IMR-90 (cell line): ENCODE results near the gene EYS. TPM values are rescaled to one million over a fixed set of nuclear protein-coding genes. Genes with fewer than 3 reads are reported as not detected.

Source experiments
- ATAC-seq: fragments of 200-7000 bp; cut with Tn5 transposase; 2 replicates; pipeline ENCODE4 v1.9.1; 2020; ENCODE audit warnings: low read depth, mild to moderate bottlenecking, moderate library complexity
- BruUV-seq: library from RNA; stranded (reverse); fragments of 400-500 nt; replicated peaks from 2 replicates; lab custom pipeline; 2021; lab: Mats Ljungman, UMichigan
- CTCF ChIA-PET: fragments of 300-600 bp; formaldehyde crosslinking; extraction: SDS; loops from one replicate; lab custom pipeline; 2021; ENCODE audit warnings: antibody characterized with exemption; lab: Yijun Ruan, JAX
- POLR2A ChIA-PET: fragments of 300-600 bp; sonication (Branson Sonifier 250); formaldehyde crosslinking; loops from one replicate; lab custom pipeline; 2022; ENCODE audit warnings: antibody characterized with exemption; ENCODE audit not compliant: unreplicated experiment; lab: Charles Lee
- DNase-seq: peaks from one replicate; pipeline ENCODE4 v3.0.0; 2013
- H2AFZ ChIP-seq: replicated peaks from 2 replicates; pipeline ENCODE3; 2013; ENCODE audit warnings: low read length, mild to moderate bottlenecking; ENCODE audit not compliant: poor library complexity
- H2AK5ac ChIP-seq: 2 replicates; pipeline ENCODE4 v1.6.1; 2013; ENCODE audit warnings: low read depth, low read length, inconsistent platforms
- H2AK9ac ChIP-seq: replicated peaks from 2 replicates; pipeline ENCODE3; 2013; ENCODE audit warnings: mild to moderate bottlenecking, low read depth, low read length, moderate library complexity; ENCODE audit not compliant: poor library complexity
- H2BK120ac ChIP-seq: 2 replicates; pipeline ENCODE4 v1.6.1; 2013; ENCODE audit warnings: low read depth, low read length, inconsistent platforms
- H2BK15ac ChIP-seq: 3 replicates; pipeline ENCODE4 v1.6.1; 2013; ENCODE audit warnings: low read depth, low read length, inconsistent platforms
- H2BK20ac ChIP-seq: 2 replicates; pipeline ENCODE4 v1.6.1; 2013; ENCODE audit warnings: low read depth, mild to moderate bottlenecking, inconsistent platforms, low read length, moderate library complexity
- H2BK5ac ChIP-seq: 2 replicates; pipeline ENCODE4 v1.6.1; 2013; ENCODE audit warnings: mild to moderate bottlenecking, low read depth, low read length, inconsistent platforms; ENCODE audit not compliant: poor library complexity, severe bottlenecking
- H3K14ac ChIP-seq: replicated peaks from 2 replicates; pipeline ENCODE4 v1.6.1; 2013; ENCODE audit warnings: low read depth, low read length, inconsistent platforms
- H3K18ac ChIP-seq: 2 replicates; pipeline ENCODE4 v1.6.1; 2013; ENCODE audit warnings: low read depth, low read length, control low read depth
- H3K23ac ChIP-seq: 2 replicates; pipeline ENCODE4 v1.6.1; 2013; ENCODE audit warnings: low read depth, low read length, inconsistent platforms
- H3K27ac ChIP-seq: 2 replicates; pipeline ENCODE4 v1.5.1; 2013; ENCODE audit warnings: mild to moderate bottlenecking, control low read depth, low read length; ENCODE audit not compliant: insufficient read depth
- H3K27me3 ChIP-seq: 2 replicates; pipeline ENCODE4 v1.6.1; 2013; ENCODE audit warnings: low read length; ENCODE audit not compliant: control insufficient read depth, insufficient read depth
- H3K36me3 ChIP-seq: 2 replicates; pipeline ENCODE4 v1.6.1; 2013; ENCODE audit warnings: low read length, mixed read lengths; ENCODE audit not compliant: control insufficient read depth, insufficient read depth
- H3K4ac ChIP-seq: 2 replicates; pipeline ENCODE4 v1.6.1; 2013; ENCODE audit warnings: low read depth, low read length, inconsistent platforms
- H3K4me1 ChIP-seq: 2 replicates; pipeline ENCODE4 v1.6.1; 2013; ENCODE audit warnings: low read length, mixed read lengths; ENCODE audit not compliant: control insufficient read depth, insufficient read depth
- H3K4me2 ChIP-seq: 2 replicates; pipeline ENCODE4 v1.6.1; 2013; ENCODE audit warnings: low read depth, mild to moderate bottlenecking, control low read depth, low read length, moderate library complexity
- H3K4me3 ChIP-seq: 2 replicates; pipeline ENCODE4 v1.5.1; 2013; ENCODE audit warnings: low read depth, mild to moderate bottlenecking, control low read depth, low read length, moderate library complexity; ENCODE audit not compliant: insufficient read depth
- H3K56ac ChIP-seq: 2 replicates; pipeline ENCODE4 v1.6.1; 2013; ENCODE audit warnings: low read length, inconsistent platforms; ENCODE audit not compliant: insufficient read depth; ENCODE audit errors: extremely low read depth
- H3K79me1 ChIP-seq, 2 experiments: 2 replicates each; pipeline ENCODE4 v1.6.1; 2013; ENCODE audit warnings: low read length in 2 of 2, inconsistent platforms in 1 of 2, low read depth in 1 of 2
- H3K9ac ChIP-seq: 2 replicates; pipeline ENCODE4 v1.6.1; 2013; ENCODE audit warnings: low read depth, low read length, control low read depth
- H3K9me1 ChIP-seq: 2 replicates; pipeline ENCODE4 v1.6.1; 2013; ENCODE audit warnings: low read length, inconsistent platforms; ENCODE audit not compliant: insufficient read depth
- H3K9me3 ChIP-seq: 2 replicates; pipeline ENCODE4 v1.6.1; 2013; ENCODE audit warnings: low read length; ENCODE audit not compliant: control insufficient read depth, insufficient read depth
- H4K20me1 ChIP-seq: 2 replicates; pipeline ENCODE4 v1.6.1; 2013; ENCODE audit warnings: low read length, inconsistent platforms; ENCODE audit not compliant: insufficient read depth
- H4K5ac ChIP-seq: 2 replicates; pipeline ENCODE4 v1.6.1; 2013; ENCODE audit warnings: mild to moderate bottlenecking, low read depth, low read length, control low read depth
- H4K8ac ChIP-seq, 2 experiments: 2 replicates each; pipeline ENCODE4 v1.6.1; 2013; ENCODE audit warnings: low read depth in 2 of 2, low read length in 2 of 2, control low read depth in 1 of 2, inconsistent platforms in 1 of 2
- H4K91ac ChIP-seq: 2 replicates; pipeline ENCODE4 v1.6.1; 2013; ENCODE audit warnings: low read depth, low read length, inconsistent platforms; ENCODE audit not compliant: insufficient read depth
- CEBPB ChIP-seq: IDR thresholded peaks from 2 replicates; pipeline ENCODE4 v1.6.1; 2012; ENCODE audit warnings: low read depth, low read length, improper control_type of control experiment
- CHD1 ChIP-seq: IDR thresholded peaks from 2 replicates; pipeline ENCODE4 v1.6.1; 2012; ENCODE audit warnings: low read depth, low read length, improper control_type of control experiment
- CTCF ChIP-seq: conservative IDR thresholded peaks from 2 replicates; pipeline ENCODE4 v1.5.1; 2012; ENCODE audit warnings: mild to moderate bottlenecking, low read depth, low read length, improper control_type of control experiment
- MXI1 ChIP-seq: IDR thresholded peaks from 2 replicates; pipeline ENCODE4 v1.6.1; 2012; ENCODE audit warnings: low read depth, mild to moderate bottlenecking, low read length, moderate library complexity, borderline replicate concordance
- NFE2L2 ChIP-seq: fragments of 150-350 bp; IDR thresholded peaks from 2 replicates; pipeline ENCODE4 v1.6.1; 2016; ENCODE audit warnings: low read depth, mild to moderate bottlenecking, low read length
- POLR2A ChIP-seq: IDR thresholded peaks from 2 replicates; pipeline ENCODE4 v1.6.1; 2012; ENCODE audit warnings: mild to moderate bottlenecking, low read depth, low read length
- RAD21 ChIP-seq: IDR thresholded peaks from 2 replicates; pipeline ENCODE4 v1.6.1; 2012; ENCODE audit warnings: low read length, improper control_type of control experiment
- RCOR1 ChIP-seq: IDR thresholded peaks from 2 replicates; pipeline ENCODE4 v1.6.1; 2012; ENCODE audit warnings: mild to moderate bottlenecking, low read length, improper control_type of control experiment; ENCODE audit not compliant: insufficient replicate concordance
- RFX5 ChIP-seq: IDR thresholded peaks from 2 replicates; pipeline ENCODE4 v1.8.0; 2012; ENCODE audit warnings: low read depth, mild to moderate bottlenecking, low read length, moderate library complexity
- WGBS, 2 experiments: methylation state at CpG; one replicate each; pipeline versions ENCODE4 v1.1.5 to v1.1.7; 2013; ENCODE audit warnings: missing lambda C conversion rate in 2 of 2; ENCODE audit not compliant: insufficient read length in 1 of 2; ENCODE audit errors: extremely low coverage in 2 of 2; 5-methylcytosine and 5-hydroxymethylcytosine counted together
- dilution Hi-C: fragments of 300-500 bp; cut with HindIII; formaldehyde crosslinking; loops from one replicate; pipeline ENCODE4 v1.14.3; 2018; ENCODE audit warnings: low sequenced_read_pairs; ENCODE audit not compliant: unreplicated experiment
- in situ Hi-C: fragments of 300-500 bp; cut with MboI; formaldehyde crosslinking; loops from 3 replicates; pipeline ENCODE4 v1.14.3; 2019; ENCODE audit warnings: low sequenced_read_pairs, inconsistent platforms, mixed read lengths
- intact Hi-C: fragments of 100-400 bp; cut with micrococcal nuclease; formaldehyde crosslinking; loops from 2 replicates; pipeline ENCODE4 v1.10.0; 2022
- polyA plus RNA-seq, 3 experiments: library from polyadenylated mRNA; depleted of rRNA; stranded (reverse); fragments of >200 nt; gene quantifications; 2 replicates each; pipeline ENCODE4 v1.2.3, GENCODE V29; 2012; ENCODE audit warnings: low replicate concordance in 1 of 3
- total RNA-seq: library from RNA; depleted of rRNA; stranded (reverse); fragments of >200 nt; gene quantifications from 2 replicates; pipeline ENCODE4 v1.2.3, GENCODE V29; 2012
- TF ChIP-seq, protein P1 (sequence below): fragments of 150-350 bp; IDR thresholded peaks from 2 replicates; pipeline ENCODE4 v1.6.1; 2016; ENCODE audit warnings: low read depth, mild to moderate bottlenecking, low read length, moderate library complexity, borderline replicate concordance
- TF ChIP-seq, protein P2 (sequence below): fragments of 150-350 bp; IDR thresholded peaks from 2 replicates; pipeline ENCODE4 v1.6.1; 2017; ENCODE audit warnings: mild to moderate bottlenecking, antibody characterized with exemption, low read length, low read depth

EYS gene
- total and polyA plus RNA-seq, 2 of the 4 experiments (the other 2 are of a cell fraction): under 0.01 TPM; not detected in 1

- no peak overlapping the region for H3K4ac ChIP-seq
- no peaks in the 10 kb centered on the region for H3K4me1 ChIP-seq
- no peak overlapping the region for H2BK15ac ChIP-seq
- H4K20me1 ChIP-seq: no peaks in the 10 kb centered on the region
- H2AFZ ChIP-seq: no peak overlapping the region
- no peak overlapping the region for H3K23ac ChIP-seq
- dilution Hi-C loops (no loop called here), in situ Hi-C loops (no loop called here), intact Hi-C loops (no loop called here)
- H3K4me2 ChIP-seq: no peak overlapping the region
- no peak overlapping the region for H3K9ac ChIP-seq
- no peak overlapping the region for H3K18ac ChIP-seq
- H3K9me3 ChIP-seq: no peaks in the 10 kb centered on the region; the same call in 1 of the 2 replicates
- no CpG with 5 or more reads among the region's 1 CpG for WGBS, 2 experiments
- H2AK9ac ChIP-seq: no peak overlapping the region
- no peaks in the 10 kb centered on the region for H3K27me3 ChIP-seq
- DNase-seq (no peak), ATAC-seq (no peak)
- CTCF ChIA-PET: no interaction called here
- H2BK5ac ChIP-seq: no peak overlapping the region
- no peaks in the 10 kb centered on the region for H3K9me1 ChIP-seq
- no peak overlapping the region for H4K5ac ChIP-seq
- H3K36me3 ChIP-seq: no peaks in the 10 kb centered on the region
- H3K79me1 ChIP-seq: no peaks in the 10 kb centered on the region
- no peak overlapping the region for H3K56ac ChIP-seq
- no peak overlapping the region for H3K14ac ChIP-seq
- H2BK20ac ChIP-seq: no peak overlapping the region
- TF ChIP-seq POLR2A: no peak
- no peak for TF ChIP-seq RAD21
- TF ChIP-seq NFE2L2: no peak
- no peak for TF ChIP-seq CEBPB
- no peak for TF ChIP-seq MXI1
- TF ChIP-seq, protein P1, sequence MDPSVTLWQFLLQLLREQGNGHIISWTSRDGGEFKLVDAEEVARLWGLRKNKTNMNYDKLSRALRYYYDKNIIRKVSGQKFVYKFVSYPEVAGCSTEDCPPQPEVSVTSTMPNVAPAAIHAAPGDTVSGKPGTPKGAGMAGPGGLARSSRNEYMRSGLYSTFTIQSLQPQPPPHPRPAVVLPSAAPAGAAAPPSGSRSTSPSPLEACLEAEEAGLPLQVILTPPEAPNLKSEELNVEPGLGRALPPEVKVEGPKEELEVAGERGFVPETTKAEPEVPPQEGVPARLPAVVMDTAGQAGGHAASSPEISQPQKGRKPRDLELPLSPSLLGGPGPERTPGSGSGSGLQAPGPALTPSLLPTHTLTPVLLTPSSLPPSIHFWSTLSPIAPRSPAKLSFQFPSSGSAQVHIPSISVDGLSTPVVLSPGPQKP: no peak
- no peak for TF ChIP-seq CHD1
- TF ChIP-seq RFX5: no peak
- TF ChIP-seq CTCF: no peak
- TF ChIP-seq RCOR1: no peak
- TF ChIP-seq, protein P2, sequence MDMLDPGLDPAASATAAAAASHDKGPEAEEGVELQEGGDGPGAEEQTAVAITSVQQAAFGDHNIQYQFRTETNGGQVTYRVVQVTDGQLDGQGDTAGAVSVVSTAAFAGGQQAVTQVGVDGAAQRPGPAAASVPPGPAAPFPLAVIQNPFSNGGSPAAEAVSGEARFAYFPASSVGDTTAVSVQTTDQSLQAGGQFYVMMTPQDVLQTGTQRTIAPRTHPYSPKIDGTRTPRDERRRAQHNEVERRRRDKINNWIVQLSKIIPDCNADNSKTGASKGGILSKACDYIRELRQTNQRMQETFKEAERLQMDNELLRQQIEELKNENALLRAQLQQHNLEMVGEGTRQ: no peak
- H3K27ac ChIP-seq: no peak overlapping the region
- POLR2A ChIA-PET: no interaction called here
- no peak overlapping the region for H2BK120ac ChIP-seq
- H2AK5ac ChIP-seq: no peak overlapping the region
- H4K8ac ChIP-seq: no peak overlapping the region
- H3K4me3 ChIP-seq: no peak overlapping the region
- no TSS peak for BruUV-seq
- H4K91ac ChIP-seq: no peak overlapping the region
Observed at GRCh38 chr6:65538644-65539043, 168.4 kb downstream of the EYS start.
